Dermis microvascular lymphatic vessel endothelial cell (primary cell): ENCODE results near the gene SNAP23. TPM values are rescaled to one million over a fixed set of nuclear protein-coding genes. Genes with fewer than 3 reads are reported as not detected.
A peak's percentile ranks its signal among the peaks of the same experiment; 100 is the strongest.

Experiments
- DNase-seq, 2 donors: peaks; one replicate each; pipeline versions ENCODE4 v3.0.0 to v3.0.0-alpha.2; 2010; ENCODE audit warnings: low read depth in 2 of 2
- total RNA-seq: library from RNA; depleted of rRNA; stranded (reverse); fragments of >200 nt; gene quantifications from 2 replicates; pipeline ENCODE4 v1.2.1, GENCODE V29; 2014

Gene SNAP23
- total RNA-seq, result 149 and 154 TPM in 2 replicates

- DNase-seq, result peak; percentile 95 to 98
Measured at GRCh38 chr15:42495361-42496212, at the start of gene SNAP23. Gene SNAP23 (plus strand): TSS chr15:42495634. CDS start chr15:42511847, 16,213 bp downstream.

GRCh38 chr15:42447599-42447998 lies 47.8 kb upstream of the SNAP23 start:
- no peak for DNase-seq

GRCh38 chr15:42448281-42448680 lies 47.2 kb upstream of the SNAP23 start:
- no peak for DNase-seq

GRCh38 chr15:42449770-42450424 lies 45.5 kb upstream of the SNAP23 start:
- DNase-seq, result no peak

GRCh38 chr15:42450425-42450790 lies 45.0 kb upstream of the SNAP23 start:
- DNase-seq, result no peak

- no peak for DNase-seq
Measured at GRCh38 chr15:42453826-42454225, 41.6 kb upstream of the SNAP23 start.

- no peak for DNase-seq
Measured at GRCh38 chr15:42456531-42456930, 38.9 kb upstream of the SNAP23 start.

- DNase-seq, result peak in 1 of 2 donors; percentile 59
Measured at GRCh38 chr15:42456971-42457370, 38.5 kb upstream of the SNAP23 start.

GRCh38 chr15:42457445-42458442 lies 37.7 kb upstream of the SNAP23 start:
- peak; percentile 67 to 81 for DNase-seq

GRCh38 chr15:42461261-42461660 lies 34.2 kb upstream of the SNAP23 start:
- DNase-seq, result no peak

GRCh38 chr15:42465520-42466259 lies 29.7 kb upstream of the SNAP23 start:
- DNase-seq, result no peak

GRCh38 chr15:42471002-42471401 lies 24.4 kb upstream of the SNAP23 start:
- DNase-seq, result no peak

- no peak for DNase-seq
Measured at GRCh38 chr15:42474827-42475226, 20.6 kb upstream of the SNAP23 start.

- DNase-seq, result no peak
Measured at GRCh38 chr15:42482701-42483100, 12.7 kb upstream of the SNAP23 start.

- DNase-seq, result no peak
Measured at GRCh38 chr15:42483677-42484076, 11.8 kb upstream of the SNAP23 start.

- no peak for DNase-seq
Measured at GRCh38 chr15:42490291-42490670, 5.2 kb upstream of the SNAP23 start.

GRCh38 chr15:42490671-42491538 lies 4.5 kb upstream of the SNAP23 start, which contains the start of gene ZNF106:
Gene ZNF106 (minus strand): TSS chr15:42491141. CDS start chr15:42472289, 18,852 bp downstream.
- DNase-seq, result peak; percentile 85 to 91

- peak; percentile 15 to 60 for DNase-seq
Measured at GRCh38 chr15:42491539-42492225, 3.8 kb upstream of the SNAP23 start.

GRCh38 chr15:42493679-42494078 lies 1.8 kb upstream of the SNAP23 start:
- no peak for DNase-seq
